DMS79 (cell line): ENCODE data around the gene MOB3B.

ENCODE experiments used
- DNase-seq: peaks from one replicate; lab custom pipeline; 2025; lab: John Stamatoyannopoulos, UW

The MOB3B gene

GRCh38 chr9:27529316-27530278, at the start of gene MOB3B:
MOB3B (minus strand) TSS chr9:27529814; CDS start chr9:27455550, 74,264 bp downstream.
- peak; percentile 26 for DNase-seq

GRCh38 chr9:27573634-27574590, 44.3 kb upstream of the MOB3B start:
- DNase-seq, result peak; percentile 98

GRCh38 chr9:27572918-27573633, 43.5 kb upstream of the MOB3B start, which contains the start of gene C9orf72:
C9orf72 (minus strand) TSS chr9:27573481; CDS start chr9:27567120, 6,361 bp downstream.
- DNase-seq, result peak; percentile 34

- DNase-seq, result peak; percentile 16
Measured at GRCh38 chr9:27572566-27572917, 42.9 kb upstream of the MOB3B start.

GRCh38 chr9:27572061-27572460, 42.4 kb upstream of the MOB3B start:
- no peak for DNase-seq

- DNase-seq, result no peak
Measured at GRCh38 chr9:27571011-27571410, 41.4 kb upstream of the MOB3B start.

DNA sequence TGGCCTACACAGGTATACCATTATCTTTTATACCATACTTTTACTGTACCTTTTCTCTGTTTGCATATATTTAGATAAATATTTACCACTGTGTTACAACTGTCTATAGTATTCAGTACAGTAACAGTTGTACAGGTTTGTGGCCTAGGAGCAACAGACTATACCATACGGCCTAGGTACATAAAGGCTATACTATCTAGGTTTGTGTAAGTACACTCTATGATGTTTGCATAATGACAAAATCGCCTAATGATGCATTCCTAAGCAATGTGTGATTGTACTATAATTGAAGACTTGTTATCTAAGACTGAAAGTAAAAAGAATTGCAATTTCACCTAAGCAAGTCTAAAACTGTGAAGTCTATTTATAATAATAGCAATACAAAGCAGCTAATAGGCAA, 39.8 kb upstream of the MOB3B start:
- DNase-seq, result no peak

- DNase-seq, result no peak
Measured at GRCh38 chr9:27566118-27566517, 36.5 kb upstream of the MOB3B start.

- DNase-seq, result no peak
Measured at GRCh38 chr9:27565696-27566095, 36.1 kb upstream of the MOB3B start.

DNA sequence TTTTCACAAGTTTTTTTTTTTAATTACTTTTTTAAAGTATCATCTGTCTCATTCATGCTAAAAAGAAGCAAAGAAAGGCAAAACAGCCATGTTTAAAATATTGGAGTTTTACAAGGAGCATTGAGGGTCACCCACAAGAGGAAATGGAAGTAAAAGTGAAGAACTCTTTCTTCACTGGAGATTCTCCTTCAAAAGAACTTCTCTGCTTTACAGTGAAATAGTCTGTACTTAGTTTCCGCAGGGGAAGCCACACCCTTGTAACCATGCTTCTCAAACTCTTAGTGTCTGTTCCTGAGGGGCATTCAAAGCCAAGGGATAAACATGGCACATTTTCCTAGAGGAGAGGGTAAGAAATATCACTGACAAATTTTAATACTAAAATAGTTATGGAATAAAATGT, 35.1 kb upstream of the MOB3B start:
- no peak for DNase-seq

- DNase-seq, result no peak
Measured at GRCh38 chr9:27563738-27564430, 34.3 kb upstream of the MOB3B start.

DNA sequence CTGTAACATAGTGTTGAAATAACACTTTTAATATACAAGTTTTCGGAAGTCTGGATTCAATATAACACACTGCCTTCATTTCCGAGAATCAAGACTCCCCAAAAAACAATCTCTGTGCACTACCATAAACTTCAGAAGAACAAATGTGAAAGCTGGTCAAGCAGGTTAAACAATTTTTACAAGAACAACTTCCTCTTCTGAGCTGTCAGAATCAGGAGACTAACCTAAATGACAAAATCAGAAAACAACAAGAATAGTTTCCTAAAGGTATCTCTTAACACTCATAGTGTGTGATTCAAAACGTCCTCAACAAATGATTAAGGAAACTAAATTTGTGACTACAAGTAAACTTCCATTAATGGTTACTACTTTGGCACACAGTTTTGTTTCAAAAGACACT, 32.1 kb upstream of the MOB3B start:
- no peak for DNase-seq

DNA sequence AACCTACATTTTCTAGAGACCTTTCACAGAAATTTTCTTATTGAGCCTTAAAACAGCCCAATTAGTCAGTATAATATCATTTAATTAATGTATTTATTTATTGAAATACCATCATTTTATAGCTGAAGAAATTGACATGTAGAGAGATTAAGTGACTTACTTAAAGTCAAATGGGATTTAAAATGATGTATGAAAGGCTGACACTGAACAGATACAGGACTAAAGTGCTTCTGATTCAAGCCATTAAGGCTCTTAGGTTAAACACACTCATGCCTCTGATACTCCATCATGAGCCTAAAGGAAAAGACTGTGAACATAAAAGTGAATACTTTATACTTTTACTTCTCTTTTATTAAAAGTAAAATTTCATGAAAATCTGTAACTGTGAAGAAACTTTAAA, 30.8 kb upstream of the MOB3B start:
- no peak for DNase-seq

GRCh38 chr9:27558307-27558706, 28.7 kb upstream of the MOB3B start:
- no peak for DNase-seq

DNA sequence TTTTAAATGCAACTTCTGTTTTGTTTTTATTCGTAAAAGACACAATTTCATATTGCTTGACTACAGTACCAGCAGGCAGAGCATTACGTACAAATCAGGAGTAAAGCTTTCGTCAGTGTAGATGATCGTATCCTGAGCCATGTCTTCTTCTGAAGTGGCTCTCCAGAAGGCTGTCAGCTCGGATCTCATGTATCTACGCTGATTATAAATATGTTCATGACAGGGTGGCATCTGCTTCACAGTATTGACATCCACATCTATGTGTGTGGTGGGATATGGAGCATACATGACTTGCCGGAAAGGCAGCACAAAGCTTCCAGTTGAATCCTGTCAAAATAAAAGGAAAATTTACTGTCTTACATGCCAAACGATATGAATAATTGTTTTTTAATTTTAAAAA, 26.9 kb upstream of the MOB3B start:
- no peak for DNase-seq

DNA sequence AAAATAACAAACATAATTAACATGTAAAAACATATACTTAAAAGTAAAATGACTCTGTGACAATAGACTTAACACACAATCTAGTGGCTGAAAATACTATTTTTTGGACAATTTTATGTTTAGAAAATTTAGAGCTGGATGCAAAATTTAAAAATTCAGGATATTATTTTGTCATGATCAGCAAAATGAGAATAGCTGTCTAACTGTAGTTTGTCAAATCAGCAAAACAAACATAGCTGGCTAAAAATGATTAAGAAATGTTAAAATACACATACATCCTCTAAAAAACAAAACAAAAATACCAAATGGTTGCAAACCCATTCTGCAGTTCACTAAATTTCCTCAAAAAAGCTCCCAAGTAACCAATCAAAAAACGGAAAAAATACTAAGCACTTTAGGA, 25.1 kb upstream of the MOB3B start:
- no peak for DNase-seq

DNA sequence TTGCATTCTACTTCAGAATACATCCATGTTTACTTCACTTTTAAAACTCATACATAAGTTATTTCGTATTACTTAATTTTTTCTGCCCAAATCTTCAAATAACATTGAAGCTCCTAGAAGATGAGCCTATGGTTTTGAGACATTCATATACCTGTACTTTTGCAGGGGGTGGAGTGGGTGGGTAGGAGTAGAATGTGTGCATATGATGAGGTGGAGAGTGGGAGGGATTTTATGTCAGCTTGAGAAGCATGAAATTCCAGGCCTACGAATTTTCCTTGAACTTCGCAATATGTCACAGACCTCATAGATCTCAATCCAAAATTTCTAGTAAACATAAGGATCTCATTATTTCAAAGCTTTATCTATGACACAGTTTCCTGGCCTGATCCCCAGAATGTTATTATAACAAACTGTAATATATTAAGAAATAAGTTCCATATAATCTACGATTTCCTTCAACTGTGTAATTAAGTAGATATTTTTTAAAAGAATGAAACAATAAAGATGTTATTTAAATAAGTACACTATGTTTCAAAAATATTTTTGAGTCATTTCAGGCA, 19.7 kb upstream of the MOB3B start:
- DNase-seq, result no peak

DNA sequence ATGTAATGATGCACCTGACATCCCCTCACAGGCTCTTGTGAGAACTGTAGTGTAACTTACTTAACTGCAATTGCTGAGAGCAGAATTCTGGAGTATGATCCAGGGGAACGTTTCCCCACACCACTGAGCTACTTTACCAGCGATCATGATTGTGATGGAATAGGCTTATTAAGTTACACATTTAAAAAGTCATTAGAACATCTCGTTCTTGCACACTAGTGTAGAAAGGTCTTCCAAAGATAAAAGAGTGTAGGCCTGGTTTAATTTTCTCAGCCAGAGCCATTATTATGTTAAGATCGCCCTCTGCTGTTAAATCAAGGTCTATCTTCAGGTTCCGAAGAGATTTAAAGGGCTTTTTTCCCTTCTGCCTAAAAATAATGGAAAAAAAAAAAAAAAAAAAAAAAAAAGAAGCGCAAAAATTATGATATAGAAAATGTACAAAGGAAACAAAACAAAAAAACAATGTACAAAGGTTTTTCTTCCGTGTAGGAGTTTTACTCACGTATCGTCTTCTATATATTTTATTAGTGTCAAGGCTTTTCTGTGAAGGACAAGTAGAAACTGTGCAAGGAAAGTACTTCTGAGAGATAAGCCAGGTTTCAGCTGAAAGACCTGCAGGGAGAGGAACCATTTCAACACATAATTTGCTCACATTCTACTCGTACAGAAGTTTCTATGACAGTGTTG, 18.6 kb upstream of the MOB3B start:
- no peak for DNase-seq

DNA sequence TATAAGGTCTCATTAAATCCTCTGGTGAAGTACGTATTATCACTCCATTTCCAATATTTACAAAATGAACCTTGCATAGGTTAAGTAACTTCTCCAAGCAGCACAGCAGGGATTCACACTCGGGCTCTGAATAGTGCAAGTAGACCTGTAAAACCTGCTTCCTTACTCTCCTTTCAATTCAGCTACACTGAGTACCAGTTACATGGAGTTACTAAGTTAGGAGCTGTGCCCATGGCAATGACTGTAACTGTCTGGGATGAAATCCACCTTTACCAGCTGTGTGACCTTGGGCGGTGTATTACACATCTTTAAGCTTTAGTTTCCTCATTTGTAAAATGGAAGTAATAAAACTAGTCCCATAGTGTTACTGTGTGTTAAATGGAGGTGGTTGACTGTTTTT, 15.9 kb upstream of the MOB3B start:
- no peak for DNase-seq

DNA sequence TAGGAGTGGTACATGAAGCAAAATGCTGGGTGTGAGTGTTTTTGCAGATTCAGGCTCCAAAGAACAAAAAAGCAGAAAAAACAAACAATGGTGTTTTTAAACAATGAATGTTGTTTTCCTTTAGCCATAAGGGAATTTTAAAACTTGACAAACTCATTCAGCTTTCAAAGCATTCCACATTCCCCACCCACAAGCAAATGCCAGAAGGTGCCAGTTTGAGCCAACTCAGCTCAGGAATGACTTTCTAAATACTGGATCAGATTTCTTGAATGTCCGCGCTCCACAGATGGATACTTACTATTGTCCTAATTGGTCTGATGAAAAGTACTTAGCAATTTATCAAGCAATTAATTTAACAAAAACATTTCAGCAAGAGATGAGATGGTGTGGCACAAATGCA, 12.9 kb upstream of the MOB3B start:
- no peak for DNase-seq
